HG03025 (cell line): ENCODE results near the gene SOD2.
"Not testable (repeated sequence)": the region's sequence is repeated elsewhere in the genome, so short reads cannot be mapped to it uniquely, and the experiment has no call there.

Source experiments
- ATAC-seq: cut with Tn5 transposase; IDR thresholded peaks from one replicate; pipeline ENCODE4 v1.9.1; 2021; ENCODE audit warnings: mild to moderate bottlenecking, moderate library complexity; ENCODE audit not compliant: unreplicated experiment, low FRiP score

Gene SOD2

GRCh38 chr6:159686040-159686439 is 7.0 kb downstream of the SOD2 start:
- ATAC-seq, result no peak

- ATAC-seq, result no peak
Observed at GRCh38 chr6:159684013-159684304, 9.1 kb downstream of the SOD2 start.

- ATAC-seq, result no peak
Observed at GRCh38 chr6:159682810-159683209, 10.2 kb downstream of the SOD2 start.

GRCh38 chr6:159682295-159682694 is 10.7 kb downstream of the SOD2 start:
- ATAC-seq, result no peak

- no peak for ATAC-seq
Observed at GRCh38 chr6:159681191-159681880, 11.7 kb downstream of the SOD2 start.

GRCh38 chr6:159680104-159680503 is 12.9 kb downstream of the SOD2 start:
- ATAC-seq, result no peak

GRCh38 chr6:159679091-159680077 is 13.7 kb downstream of the SOD2 start:
- no peak for ATAC-seq

GRCh38 chr6:159678574-159678973 is 14.5 kb downstream of the SOD2 start:
- no peak for ATAC-seq

- ATAC-seq, result no peak
Observed at GRCh38 chr6:159677506-159678165, 15.4 kb downstream of the SOD2 start.

GRCh38 chr6:159676890-159677505 is 16.0 kb downstream of the SOD2 start:
- no peak for ATAC-seq

GRCh38 chr6:159676236-159676635 is 16.8 kb downstream of the SOD2 start:
- not testable (repeated sequence) for ATAC-seq

- ATAC-seq, result no peak
Observed at GRCh38 chr6:159665868-159666635, 27.0 kb downstream of the SOD2 start.

- not testable (repeated sequence) for ATAC-seq
Observed at GRCh38 chr6:159663368-159663889, 29.6 kb downstream of the SOD2 start.

- not testable (repeated sequence) for ATAC-seq
Observed at GRCh38 chr6:159661977-159662376, 31.1 kb downstream of the SOD2 start.

- ATAC-seq, result no peak
Observed at GRCh38 chr6:159655409-159655988, 37.5 kb downstream of the SOD2 start.

- ATAC-seq, result no peak
Observed at GRCh38 chr6:159654483-159655098, 38.5 kb downstream of the SOD2 start.

GRCh38 chr6:159650314-159650713 is 42.7 kb downstream of the SOD2 start:
- no peak for ATAC-seq

- ATAC-seq, result no peak
Observed at GRCh38 chr6:159649441-159649840, 43.6 kb downstream of the SOD2 start.

- no peak for ATAC-seq
Observed at GRCh38 chr6:159646733-159647132, 46.3 kb downstream of the SOD2 start.
